IPS-15b (cell line): ENCODE measurements around the gene RELL2.

Experiments used
- H3K27me3 ChIP-seq: one replicate; pipeline ENCODE4 v1.6.1; 2013; ENCODE audit warnings: low read length; ENCODE audit not compliant: control insufficient read depth, insufficient read depth
- H3K36me3 ChIP-seq: one replicate; pipeline ENCODE4 v1.6.1; 2013; ENCODE audit warnings: low read length; ENCODE audit not compliant: control insufficient read depth, insufficient read depth
- H3K4me1 ChIP-seq: one replicate; pipeline ENCODE4 v1.6.1; 2013; ENCODE audit warnings: mild to moderate bottlenecking, low read length; ENCODE audit not compliant: control insufficient read depth, insufficient read depth
- H3K4me3 ChIP-seq: one replicate; pipeline ENCODE4 v1.5.1; 2013; ENCODE audit warnings: low read depth, low read length
- H3K9ac ChIP-seq: one replicate; pipeline ENCODE4 v1.6.1; 2013; ENCODE audit warnings: low read depth, mild to moderate bottlenecking, low read length
- H3K9me3 ChIP-seq: one replicate; pipeline ENCODE4 v1.6.1; 2013; ENCODE audit warnings: mild to moderate bottlenecking, low read length; ENCODE audit not compliant: control insufficient read depth, insufficient read depth

The RELL2 gene

DNA sequence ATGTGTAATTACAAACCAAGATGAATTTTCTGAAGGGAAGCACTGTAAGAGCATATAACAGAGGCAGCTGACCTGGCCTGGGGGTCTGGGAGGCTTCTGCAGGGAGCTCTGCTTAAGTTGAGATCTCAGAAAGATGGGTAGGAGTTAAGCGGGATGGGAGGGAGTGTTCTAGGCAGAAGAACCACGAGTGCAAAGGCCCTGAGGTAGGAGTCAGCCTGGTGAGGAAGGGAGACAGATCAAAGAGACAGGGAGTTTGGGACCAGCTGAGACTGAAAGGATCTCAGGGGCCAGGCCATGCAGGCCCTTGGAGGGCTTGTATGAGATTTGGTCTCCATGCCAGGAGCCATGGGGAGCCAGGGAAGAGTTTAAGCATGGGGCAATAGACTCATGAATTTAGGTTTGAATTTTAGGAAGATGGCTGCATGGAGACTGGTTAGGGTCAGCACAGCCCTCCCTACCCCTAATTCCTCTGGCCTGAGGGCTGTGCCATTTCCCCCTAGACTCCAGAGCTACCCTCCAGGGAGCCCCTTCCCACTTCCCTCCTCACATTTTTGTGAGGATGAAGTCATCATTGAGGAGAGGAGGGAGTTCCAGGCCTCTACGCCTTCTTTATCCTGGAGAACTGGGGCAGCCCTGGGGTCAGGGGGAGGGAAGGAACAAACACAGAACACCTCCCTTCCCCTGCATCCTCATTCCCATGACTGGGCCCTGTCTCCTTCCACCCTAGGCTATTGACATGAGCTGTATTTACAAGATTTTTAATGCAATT lies 50.0 kb downstream of the RELL2 start:
- Histone ChIP-seq H3K27me3 (peaks cover 15% of the 10 kb centered on the region), H3K4me1 (peaks cover 4% of the 10 kb centered on the region), H3K9me3 (no peaks in the 10 kb centered on the region), H3K36me3 (no peaks in the 10 kb centered on the region), H3K4me3 (no peak overlapping the region), H3K9ac (no peak overlapping the region)
